CD8-positive, alpha-beta memory T cell (primary cell): Measurements from ENCODE around the gene CSNK1G2. TPM values are rescaled to one million over a fixed set of nuclear protein-coding genes. Genes with fewer than 3 reads are reported as not detected.

ENCODE experiments used
- CTCF ChIA-PET: fragments of 350-600 bp; sonication (Branson Sonifier 250); formaldehyde crosslinking; loops from one replicate; lab custom pipeline; 2021; ENCODE audit warnings: antibody characterized with exemption; lab: Charles Lee
- POLR2A ChIA-PET: fragments of 350-600 bp; sonication (Branson Sonifier 250); formaldehyde crosslinking; loops from one replicate; lab custom pipeline; 2021; ENCODE audit warnings: antibody characterized with exemption; lab: Charles Lee
- DNase-seq, 5 donors: peaks; one replicate each; pipeline versions ENCODE4 v3.0.0 to v3.0.0-alpha.2; 2020 to 2022; ENCODE audit warnings: mixed read lengths in 1 of 5
- H3K27ac ChIP-seq: one replicate; pipeline ENCODE4 v1.7.0; 2013; ENCODE audit warnings: low read depth, mild to moderate bottlenecking, low read length, moderate library complexity
- H3K27me3 ChIP-seq: 2 replicates; pipeline ENCODE4 v1.7.0; 2013; ENCODE audit warnings: low read length, mild to moderate bottlenecking; ENCODE audit not compliant: insufficient read depth, poor library complexity, severe bottlenecking
- H3K36me3 ChIP-seq: 2 replicates; pipeline ENCODE4 v1.7.0; 2013; ENCODE audit warnings: mild to moderate bottlenecking, low read length, moderate library complexity; ENCODE audit not compliant: insufficient read depth
- H3K4me1 ChIP-seq: 2 replicates; pipeline ENCODE4 v1.7.0; 2013; ENCODE audit warnings: mild to moderate bottlenecking, low read length, moderate library complexity; ENCODE audit not compliant: insufficient read depth
- H3K4me3 ChIP-seq: 2 replicates; pipeline ENCODE4 v1.7.0; 2013; ENCODE audit warnings: mild to moderate bottlenecking, low read length
- H3K9me3 ChIP-seq: 2 replicates; pipeline ENCODE4 v1.7.0; 2013; ENCODE audit warnings: mild to moderate bottlenecking, low read length
- H3K27ac Mint-ChIP-seq, 8 donors: one replicate each; pipeline ENCODE4 v1.8.0; 2020 to 2021; ENCODE audit warnings: mixed read lengths in 8 of 8, mild to moderate bottlenecking in 6 of 8, inconsistent platforms in 3 of 8, moderate library complexity in 3 of 8
- H3K27me3 Mint-ChIP-seq, 2 donors: one replicate each; pipeline ENCODE4 v1.8.0; 2020 to 2021; ENCODE audit warnings: mixed read lengths in 2 of 2, mild to moderate bottlenecking in 1 of 2, moderate library complexity in 1 of 2
- H3K36me3 Mint-ChIP-seq, 3 donors: one replicate each; pipeline ENCODE4 v1.8.0; 2020 to 2021; ENCODE audit warnings: mixed read lengths in 3 of 3, inconsistent platforms in 1 of 3, mild to moderate bottlenecking in 1 of 3
- H3K4me1 Mint-ChIP-seq, 3 donors: one replicate each; pipeline ENCODE4 v1.8.0; 2020 to 2021; ENCODE audit warnings: mixed read lengths in 3 of 3, inconsistent platforms in 1 of 3, mild to moderate bottlenecking in 1 of 3
- H3K4me3 Mint-ChIP-seq, 7 donors: one replicate each; pipeline ENCODE4 v1.8.0; 2020 to 2021; ENCODE audit warnings: mixed read lengths in 7 of 7, mild to moderate bottlenecking in 6 of 7, moderate library complexity in 4 of 7, inconsistent platforms in 2 of 7
- H3K9me3 Mint-ChIP-seq, 5 donors: one replicate each; pipeline ENCODE4 v1.8.0; 2020 to 2022; ENCODE audit warnings: mixed read lengths in 5 of 5, mild to moderate bottlenecking in 3 of 5, moderate library complexity in 2 of 5, inconsistent platforms in 1 of 5
- polyA plus RNA-seq: library from polyadenylated mRNA; unstranded; fragments of 300-500 nt; fragmentation: Illumina TruSeq; gene quantifications from one replicate; pipeline ENCODE4 v1.2.3, GENCODE V29; 2021
- total RNA-seq, 2 experiments: library from RNA; stranded (reverse); gene quantifications; one replicate each; pipeline ENCODE4 v1.2.3, GENCODE V29; 2021

CSNK1G2 gene
- total and polyA plus RNA-seq, 3 experiments from 2014 or later = 58.2 to 63.5 (median 62.1) TPM

DNA sequence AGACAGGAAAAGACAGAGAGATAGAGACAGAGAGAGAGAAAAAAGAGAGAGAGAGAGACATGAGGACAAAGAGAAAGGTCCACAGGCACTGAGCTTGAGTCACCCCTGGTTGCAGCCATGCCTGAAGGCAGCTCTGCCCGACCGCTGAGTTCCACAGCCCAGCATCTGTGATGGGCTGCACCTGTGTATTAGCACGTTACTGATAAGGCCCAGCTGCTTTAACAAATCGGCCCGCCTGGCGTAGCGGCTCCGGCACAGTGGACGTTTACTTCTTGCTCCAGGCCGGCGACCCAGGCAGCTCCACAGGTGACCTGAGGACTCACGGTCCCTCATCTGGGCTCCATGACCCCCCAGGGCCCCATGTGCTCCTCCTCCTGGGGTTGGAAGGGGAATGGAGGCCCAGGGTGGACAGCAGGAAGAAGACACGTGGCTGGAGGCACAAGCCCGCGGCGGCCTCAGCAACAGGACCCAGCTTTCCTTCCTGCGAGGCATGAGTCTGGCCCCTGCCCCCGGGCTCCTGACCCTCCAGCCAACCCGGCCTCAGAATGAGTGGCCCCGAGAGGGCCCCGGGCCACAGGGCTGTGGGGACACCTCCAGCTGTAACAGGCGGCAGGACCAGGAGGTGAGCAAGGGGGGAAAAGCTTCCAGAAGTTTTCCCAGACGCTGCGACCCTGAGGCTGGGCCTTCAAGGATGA, 3.9 kb upstream of the CSNK1G2 start:
- Mint-ChIP-seq H3K4me1 (peaks cover 19 to 28% (median 20%) of the 10 kb centered on the region in 3 donors), H3K36me3 (peaks cover 0 to 6% (median 3%) of the 10 kb centered on the region in 3 donors), H3K27ac (peak overlapping the region in 5 of 8 donors; percentile 54 to 99 (median 92)), H3K9me3 (peaks cover 0 to 2% (median 0%) of the 10 kb centered on the region in 5 donors), H3K27me3 (peaks cover 0 to 16% of the 10 kb centered on the region in 2 donors), H3K4me3 (peak overlapping the region in 1 of 7 donors; percentile 76)
- DNase-seq = no peak
- POLR2A ChIA-PET = no interaction called here
- peaks cover 13% of the 10 kb centered on the region for H3K4me1 ChIP-seq
- H3K27me3 ChIP-seq = no peaks in the 10 kb centered on the region
- no peak overlapping the region for H3K4me3 ChIP-seq
- H3K36me3 ChIP-seq = no peaks in the 10 kb centered on the region
- CTCF ChIA-PET = interaction anchor here (1.1 kb wide), 1 partner anchor 72 kb away, joined by 3 read pairs; no protein-coding TSS in a partner anchor
- no peak overlapping the region for H3K27ac ChIP-seq
- H3K9me3 ChIP-seq = no peaks in the 10 kb centered on the region

DNA sequence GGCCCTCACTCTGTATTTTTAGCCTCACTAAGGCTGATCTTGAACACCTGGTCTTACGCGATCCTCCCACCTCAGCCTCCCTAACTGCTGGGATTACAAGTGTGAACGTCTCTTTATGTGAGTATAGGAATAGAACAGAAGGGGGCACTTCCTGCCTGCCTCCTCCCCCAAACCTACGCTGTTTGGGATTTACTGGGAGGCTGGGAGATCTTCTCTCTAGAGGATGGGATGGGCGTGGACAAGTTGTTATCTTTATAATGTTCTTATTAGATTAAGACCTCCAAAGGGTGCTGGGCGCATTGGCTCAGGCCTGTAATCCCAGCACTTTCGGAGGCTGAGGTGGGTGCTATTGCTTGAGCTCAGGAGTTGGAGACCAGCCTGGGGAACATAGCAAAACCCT, 2.9 kb upstream of the CSNK1G2 start:
- no peak overlapping the region for H3K4me3 ChIP-seq
- H3K27me3 Mint-ChIP-seq = peaks cover 0 to 16% of the 10 kb centered on the region in 2 donors
- ChIA-PET CTCF (interaction anchor here (0.8 kb wide), 1 partner anchor 112 kb away, joined by 3 read pairs; no protein-coding TSS in a partner anchor), POLR2A (no interaction called here)
- peak overlapping the region; percentile 55 to 99 (median 82) for H3K27ac Mint-ChIP-seq
- no peak overlapping the region for H3K27ac ChIP-seq
- H3K36me3 ChIP-seq = no peaks in the 10 kb centered on the region
- no peaks in the 10 kb centered on the region for H3K9me3 ChIP-seq
- H3K36me3 Mint-ChIP-seq = peaks cover 0 to 16% (median 3%) of the 10 kb centered on the region in 3 donors
- peaks cover 24 to 33% (median 25%) of the 10 kb centered on the region in 3 donors for H3K4me1 Mint-ChIP-seq
- peaks cover 16% of the 10 kb centered on the region for H3K4me1 ChIP-seq
- H3K9me3 Mint-ChIP-seq = peaks cover 0 to 2% (median 0%) of the 10 kb centered on the region in 5 donors
- H3K27me3 ChIP-seq = no peaks in the 10 kb centered on the region
- no peak for DNase-seq
- H3K4me3 Mint-ChIP-seq = peak overlapping the region in 1 of 7 donors; percentile 3

DNA sequence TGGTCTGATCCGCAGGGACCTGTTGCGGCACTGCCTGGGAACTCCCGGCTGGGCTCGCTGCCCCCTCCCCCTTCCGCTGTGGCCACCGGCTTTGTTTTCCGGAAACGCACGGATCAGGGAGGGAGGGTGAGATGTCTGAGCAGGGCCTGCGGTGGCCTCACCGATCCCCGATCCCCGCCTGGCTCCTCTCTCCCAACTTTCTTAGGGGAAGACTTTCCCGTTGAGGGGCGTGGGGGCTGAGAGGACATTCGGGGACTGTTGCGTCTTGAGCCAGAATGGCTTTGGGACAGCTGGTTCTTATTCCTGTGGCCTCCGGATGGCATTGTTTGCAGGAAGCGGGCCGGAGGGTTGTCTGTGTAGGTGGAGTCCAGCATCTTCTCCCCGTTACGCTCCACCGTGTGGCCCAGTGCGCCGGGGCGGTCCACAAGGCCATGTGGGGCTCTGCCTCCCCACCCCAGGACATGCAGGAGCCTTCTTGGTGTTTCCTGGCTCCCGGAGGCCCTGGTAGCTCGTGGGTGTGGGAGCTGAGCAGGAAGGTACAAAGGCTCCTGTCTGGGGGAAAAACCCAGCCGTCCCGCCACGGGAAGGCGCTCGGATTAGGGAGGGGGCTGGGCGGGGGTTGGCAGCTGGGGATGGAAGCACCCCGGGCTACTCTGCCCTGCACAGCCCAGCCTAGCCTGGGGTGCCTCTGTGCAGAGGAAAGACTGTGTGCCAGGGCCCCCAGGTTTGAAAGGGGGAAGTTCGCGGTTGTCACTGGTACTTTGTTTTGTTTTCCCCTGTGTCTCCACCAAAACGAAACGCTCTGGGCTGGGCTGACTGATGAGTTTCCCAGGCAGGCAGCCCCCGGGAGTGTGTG, 1.3 kb downstream of the CSNK1G2 start:
- ChIA-PET CTCF (interaction anchor here (1.0 to 3.3 kb wide), 5 partner anchors 13 to 148 kb away, joined by 3 to 11 read pairs (median 4); no protein-coding TSS in a partner anchor), POLR2A (interaction anchor here (0.6 to 1.0 kb wide), 7 partner anchors 16 to 1636 kb away, joined by 3 to 7 read pairs (median 5); partner anchors contain the start of gene MOB3A)
- H3K27me3 ChIP-seq = no peaks in the 10 kb centered on the region
- H3K27ac ChIP-seq = peak overlapping the region; percentile 89
- peaks cover 0 to 12% of the 10 kb centered on the region in 2 donors for H3K27me3 Mint-ChIP-seq
- no peaks in the 10 kb centered on the region for H3K36me3 ChIP-seq
- H3K9me3 Mint-ChIP-seq = peaks cover 0 to 2% (median 0%) of the 10 kb centered on the region in 5 donors
- peak overlapping the region; percentile 98 to 100 (median 98) for H3K27ac Mint-ChIP-seq
- DNase-seq = peak; percentile 77 to 89 (median 84)
- peaks cover 0 to 23% (median 0%) of the 10 kb centered on the region in 3 donors for H3K36me3 Mint-ChIP-seq
- peaks cover 34% of the 10 kb centered on the region for H3K4me1 ChIP-seq
- peaks cover 27 to 62% (median 29%) of the 10 kb centered on the region in 3 donors for H3K4me1 Mint-ChIP-seq
- H3K4me3 Mint-ChIP-seq = peak overlapping the region; percentile 89 to 100 (median 93)
- peak overlapping the region; percentile 75 for H3K4me3 ChIP-seq
- no peaks in the 10 kb centered on the region for H3K9me3 ChIP-seq

DNA sequence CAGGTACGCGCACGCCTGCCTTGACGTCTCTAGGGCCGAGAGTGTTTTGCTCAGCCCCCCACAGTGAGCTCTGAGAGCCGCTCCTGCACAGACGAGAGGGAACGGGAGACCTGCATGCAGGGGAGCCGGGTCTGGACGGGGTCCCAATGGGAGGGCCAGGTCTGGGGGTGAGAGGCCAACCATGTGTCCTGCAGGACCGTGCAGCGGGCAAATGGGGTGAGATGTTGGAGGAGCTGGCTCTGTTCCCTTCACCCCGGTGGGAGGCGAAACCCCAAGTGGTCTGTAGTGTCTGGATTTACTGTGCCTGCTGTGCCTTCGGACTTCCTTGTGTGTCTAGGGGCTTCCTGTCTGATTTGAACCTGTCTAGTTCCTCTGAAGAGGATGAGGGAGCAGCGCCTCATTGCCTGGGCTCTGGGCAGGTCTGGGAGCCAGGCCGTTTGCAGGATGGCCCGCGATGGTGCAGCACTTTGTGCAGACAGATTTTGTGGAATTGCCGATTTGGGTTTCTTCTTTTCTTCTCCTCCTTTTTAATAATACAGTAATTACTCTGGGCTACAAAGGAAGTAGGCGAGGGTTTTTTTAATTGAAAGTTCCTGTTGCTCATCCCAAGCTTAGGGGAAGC, 2.1 kb downstream of the CSNK1G2 start:
- peak overlapping the region; percentile 89 to 100 (median 93) for H3K4me3 Mint-ChIP-seq
- POLR2A ChIA-PET = interaction anchor here (0.6 to 1.0 kb wide), 2 partner anchors 29 to 106 kb away, joined by 5 read pairs; no protein-coding TSS in a partner anchor
- peak in 2 of 5 donors; percentile 12 to 35 for DNase-seq
- peaks cover 0 to 2% (median 0%) of the 10 kb centered on the region in 5 donors for H3K9me3 Mint-ChIP-seq
- peaks cover 34% of the 10 kb centered on the region for H3K4me1 ChIP-seq
- H3K9me3 ChIP-seq = no peaks in the 10 kb centered on the region
- no peaks in the 10 kb centered on the region for H3K27me3 ChIP-seq
- H3K36me3 Mint-ChIP-seq = peaks cover 0 to 23% (median 0%) of the 10 kb centered on the region in 3 donors
- H3K27ac ChIP-seq = peak overlapping the region; percentile 89
- H3K36me3 ChIP-seq = no peaks in the 10 kb centered on the region
- CTCF ChIA-PET = interaction anchor here (1.0 to 3.3 kb wide), 5 partner anchors 14 to 147 kb away, joined by 3 to 11 read pairs (median 4); no protein-coding TSS in a partner anchor
- H3K27ac Mint-ChIP-seq = peak overlapping the region; percentile 98 to 100 (median 98)
- H3K4me1 Mint-ChIP-seq = peaks cover 27 to 59% (median 29%) of the 10 kb centered on the region in 3 donors
- peaks cover 0 to 12% of the 10 kb centered on the region in 2 donors for H3K27me3 Mint-ChIP-seq
- peak overlapping the region; percentile 75 for H3K4me3 ChIP-seq

DNA sequence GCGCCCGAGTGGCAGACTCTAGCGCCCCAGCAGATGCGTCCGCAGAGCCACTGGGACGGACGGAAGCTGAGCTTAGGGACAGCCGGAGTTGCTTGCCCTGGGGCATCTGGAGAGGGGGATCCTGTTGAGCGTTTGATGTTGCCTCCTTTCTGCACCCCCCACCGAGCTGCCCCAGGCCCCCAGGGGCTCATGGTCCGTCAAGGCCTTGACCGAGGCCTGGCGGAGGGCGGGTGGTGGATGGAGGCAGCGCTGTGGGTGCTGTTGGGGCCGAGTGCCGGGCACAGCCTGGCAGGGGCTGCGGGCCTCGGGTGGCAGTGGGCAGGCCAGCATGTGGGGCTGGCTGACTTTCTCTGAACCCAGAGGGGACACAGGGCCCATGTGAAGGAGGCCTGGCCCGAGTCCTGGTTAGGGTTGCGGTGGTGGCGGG, 2.7 kb downstream of the CSNK1G2 start:
- no peaks in the 10 kb centered on the region for H3K9me3 ChIP-seq
- peaks cover 0 to 12% of the 10 kb centered on the region in 2 donors for H3K27me3 Mint-ChIP-seq
- no peaks in the 10 kb centered on the region for H3K27me3 ChIP-seq
- DNase-seq = no peak
- ChIA-PET CTCF (interaction anchor here (0.9 to 3.3 kb wide), 2 partner anchors 14 to 127 kb away, joined by 3 to 11 read pairs; no protein-coding TSS in a partner anchor), POLR2A (interaction anchor here (0.6 kb wide), 1 partner anchor 105 kb away, joined by 5 read pairs; no protein-coding TSS in a partner anchor)
- peaks cover 0 to 26% (median 0%) of the 10 kb centered on the region in 3 donors for H3K36me3 Mint-ChIP-seq
- no peaks in the 10 kb centered on the region for H3K36me3 ChIP-seq
- H3K4me1 Mint-ChIP-seq = peaks cover 30 to 60% (median 32%) of the 10 kb centered on the region in 3 donors
- H3K4me3 ChIP-seq = peak overlapping the region; percentile 75
- H3K4me1 ChIP-seq = peaks cover 34% of the 10 kb centered on the region
- H3K27ac Mint-ChIP-seq = peak overlapping the region; percentile 98 to 100 (median 98)
- peak overlapping the region; percentile 89 for H3K27ac ChIP-seq
- peaks cover 0 to 2% (median 0%) of the 10 kb centered on the region in 5 donors for H3K9me3 Mint-ChIP-seq
- H3K4me3 Mint-ChIP-seq = peak overlapping the region; percentile 89 to 100 (median 93)

DNA sequence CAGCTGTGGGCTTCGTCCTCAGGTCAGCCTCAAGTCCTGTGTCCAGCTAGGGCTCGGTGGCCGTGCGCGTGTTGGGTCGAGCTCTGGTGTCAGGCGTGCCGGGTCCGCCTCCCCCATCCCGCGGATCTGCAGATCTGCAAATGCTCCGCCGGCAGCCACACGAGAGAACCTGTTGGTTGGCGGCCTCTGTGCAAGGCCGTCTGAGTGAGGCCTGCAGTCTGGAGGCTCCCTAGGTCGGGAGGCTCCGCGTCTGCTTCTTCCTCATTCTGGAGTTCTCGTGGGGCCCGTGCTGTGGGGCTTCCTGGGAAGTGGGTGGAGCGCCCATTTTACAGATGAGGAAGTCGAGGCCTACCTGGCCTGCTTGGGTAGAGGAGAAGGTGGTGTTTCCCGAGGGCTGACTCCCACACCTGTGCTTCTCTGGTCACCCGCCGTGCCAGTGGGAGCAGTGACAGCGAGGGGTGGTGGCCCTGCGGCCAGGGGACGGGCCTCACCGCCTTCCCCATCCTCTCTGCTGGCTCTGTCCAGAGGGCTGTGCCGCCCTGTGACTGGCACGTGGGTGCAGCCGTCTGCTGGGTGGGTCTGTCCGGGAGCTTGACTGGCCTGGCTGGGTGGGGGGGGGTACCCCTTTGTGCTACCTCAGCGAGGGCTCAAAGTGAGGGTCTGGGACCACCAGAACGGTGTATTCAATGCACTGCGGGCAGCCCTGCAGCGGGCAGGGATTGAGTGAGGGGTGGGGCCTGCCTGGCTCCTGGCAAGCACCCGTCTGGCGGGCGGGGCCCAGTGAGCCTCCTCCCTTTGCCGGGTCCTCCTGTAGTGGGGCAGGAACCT, 3.3 kb downstream of the CSNK1G2 start:
- H3K4me3 Mint-ChIP-seq = peak overlapping the region in 6 of 7 donors; percentile 15 to 64 (median 52)

More for the DNA sequence above, 3.3 kb downstream of the CSNK1G2 start:
- H3K27ac ChIP-seq = no peak overlapping the region
- H3K9me3 ChIP-seq = no peaks in the 10 kb centered on the region
- DNase-seq = no peak
- H3K27me3 ChIP-seq = no peaks in the 10 kb centered on the region
- no peak overlapping the region for H3K4me3 ChIP-seq
- Mint-ChIP-seq H3K4me1 (peaks cover 35 to 62% (median 37%) of the 10 kb centered on the region in 3 donors), H3K36me3 (peaks cover 0 to 31% (median 0%) of the 10 kb centered on the region in 3 donors), H3K27me3 (peaks cover 0 to 12% of the 10 kb centered on the region in 2 donors), H3K9me3 (peaks cover 0 to 2% (median 0%) of the 10 kb centered on the region in 5 donors), H3K27ac (peak overlapping the region in 7 of 8 donors; percentile 29 to 98 (median 75))
- H3K4me1 ChIP-seq = peaks cover 32% of the 10 kb centered on the region
- no peaks in the 10 kb centered on the region for H3K36me3 ChIP-seq
- CTCF ChIA-PET = interaction anchor here (0.9 to 3.3 kb wide), 2 partner anchors 15 to 126 kb away, joined by 3 to 11 read pairs; no protein-coding TSS in a partner anchor
- POLR2A ChIA-PET = no interaction called here
